ENCODE data around the gene ACOX3.
"Not testable (repeated sequence)": the region's sequence is repeated elsewhere in the genome, so short reads cannot be mapped to it uniquely, and the experiment has no call there.

The ACOX3 gene

GRCh38 chr4:8431553-8431952 is 9.0 kb downstream of the ACOX3 start:
- DNase-seq, result no peak

GRCh38 chr4:8428288-8429097 is 12.0 kb downstream of the ACOX3 start:
- peak; percentile 71 for DNase-seq

- DNase-seq, result no peak
Measured at GRCh38 chr4:8427761-8428287, 12.7 kb downstream of the ACOX3 start.

GRCh38 chr4:8427262-8427661 is 13.3 kb downstream of the ACOX3 start:
- no peak for DNase-seq

- no peak for DNase-seq
Measured at GRCh38 chr4:8422786-8423185, 17.7 kb downstream of the ACOX3 start.

- DNase-seq, result no peak
Measured at GRCh38 chr4:8422327-8422726, 18.2 kb downstream of the ACOX3 start.

- not testable (repeated sequence) for DNase-seq
Measured at GRCh38 chr4:8420151-8420550, 20.4 kb downstream of the ACOX3 start.

GRCh38 chr4:8419222-8420041 is 21.1 kb downstream of the ACOX3 start:
- DNase-seq, result no peak

GRCh38 chr4:8417071-8417614 is 23.4 kb downstream of the ACOX3 start:
- DNase-seq, result no peak

- DNase-seq, result no peak
Measured at GRCh38 chr4:8414377-8414776, 26.1 kb downstream of the ACOX3 start.

GRCh38 chr4:8412288-8412687 is 28.2 kb downstream of the ACOX3 start:
- DNase-seq, result no peak

GRCh38 chr4:8411351-8412180 is 29.0 kb downstream of the ACOX3 start:
- no peak for DNase-seq

- DNase-seq, result no peak
Measured at GRCh38 chr4:8410641-8411271, 29.8 kb downstream of the ACOX3 start.

GRCh38 chr4:8410066-8410625 is 30.4 kb downstream of the ACOX3 start:
- no peak for DNase-seq

- DNase-seq, result no peak
Measured at GRCh38 chr4:8409264-8410065, 31.1 kb downstream of the ACOX3 start.

GRCh38 chr4:8407756-8408155 is 32.8 kb downstream of the ACOX3 start:
- no peak for DNase-seq

GRCh38 chr4:8407316-8407715 is 33.2 kb downstream of the ACOX3 start:
- no peak for DNase-seq

- not testable (repeated sequence) for DNase-seq
Measured at GRCh38 chr4:8406887-8407286, 33.6 kb downstream of the ACOX3 start.

GRCh38 chr4:8405516-8405875 is 35.0 kb downstream of the ACOX3 start:
- no peak for DNase-seq

- DNase-seq, result no peak
Measured at GRCh38 chr4:8404791-8405515, 35.6 kb downstream of the ACOX3 start.
